ENCODE results near the gene TMEM127. TPM values are rescaled to one million over a fixed set of nuclear protein-coding genes. Genes with fewer than 3 reads are reported as not detected.

Gene TMEM127
- total RNA-seq, 1 experiment from 2014 or later: 49.1 TPM

DNA sequence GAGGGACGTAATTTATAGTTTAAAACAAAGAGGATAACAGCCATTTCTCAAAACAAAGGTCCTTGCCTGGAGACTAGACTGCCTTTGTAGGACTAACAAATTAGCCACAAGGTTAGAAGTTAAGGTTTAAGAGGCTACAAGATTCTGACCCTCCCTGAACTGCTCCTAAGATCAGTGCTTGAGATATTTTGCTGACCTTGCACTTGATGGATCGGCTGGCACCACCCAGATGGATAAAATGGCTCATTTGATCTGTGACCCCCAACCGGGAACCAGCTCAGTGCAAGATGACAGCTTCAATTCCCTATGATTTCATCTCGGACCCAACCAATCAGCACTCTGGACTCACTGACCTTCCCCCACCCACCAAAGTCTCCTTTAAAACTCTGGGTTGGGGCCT, 53.5 kb downstream of the TMEM127 start:
- Histone ChIP-seq H3K4me3 (ENCODE audit: low read depth, low read length) (no peak overlapping the region), H3K36me3 (ENCODE audit: control insufficient read depth, insufficient read depth, low read length) (peaks cover 2% of the 10 kb centered on the region; the same call in 1 of the 2 replicates), H3K4me1 (peaks cover 14% of the 10 kb centered on the region), H3K9me3 (no peaks in the 10 kb centered on the region), H3K27me3 (replicated peaks; ENCODE audit: control insufficient read depth, insufficient read depth, low read length) (no peaks in the 10 kb centered on the region)
- intact Hi-C loops (cut with micrococcal nuclease; ENCODE audit: unreplicated experiment): no loop called here
- Mint-ChIP-seq H3K4me1 (ENCODE audit: low read depth, unreplicated experiment) (peaks cover 12% of the 10 kb centered on the region), H3K27me3 (ENCODE audit: insufficient read depth, unreplicated experiment) (no peaks in the 10 kb centered on the region), H3K4me3 (ENCODE audit: unreplicated experiment) (no peak overlapping the region), H3K27ac (ENCODE audit: unreplicated experiment) (no peak overlapping the region), H3K36me3 (ENCODE audit: insufficient read depth, unreplicated experiment) (peaks cover 17% of the 10 kb centered on the region), H3K9me3 (ENCODE audit: unreplicated experiment) (no peaks in the 10 kb centered on the region)
- ChIA-PET POLR2A (no interaction called here), CTCF (no interaction called here)
- no TSS peak for BruUV-seq (replicated peaks)
- DNase-seq: no peak
- TF ChIP-seq, protein P1, sequence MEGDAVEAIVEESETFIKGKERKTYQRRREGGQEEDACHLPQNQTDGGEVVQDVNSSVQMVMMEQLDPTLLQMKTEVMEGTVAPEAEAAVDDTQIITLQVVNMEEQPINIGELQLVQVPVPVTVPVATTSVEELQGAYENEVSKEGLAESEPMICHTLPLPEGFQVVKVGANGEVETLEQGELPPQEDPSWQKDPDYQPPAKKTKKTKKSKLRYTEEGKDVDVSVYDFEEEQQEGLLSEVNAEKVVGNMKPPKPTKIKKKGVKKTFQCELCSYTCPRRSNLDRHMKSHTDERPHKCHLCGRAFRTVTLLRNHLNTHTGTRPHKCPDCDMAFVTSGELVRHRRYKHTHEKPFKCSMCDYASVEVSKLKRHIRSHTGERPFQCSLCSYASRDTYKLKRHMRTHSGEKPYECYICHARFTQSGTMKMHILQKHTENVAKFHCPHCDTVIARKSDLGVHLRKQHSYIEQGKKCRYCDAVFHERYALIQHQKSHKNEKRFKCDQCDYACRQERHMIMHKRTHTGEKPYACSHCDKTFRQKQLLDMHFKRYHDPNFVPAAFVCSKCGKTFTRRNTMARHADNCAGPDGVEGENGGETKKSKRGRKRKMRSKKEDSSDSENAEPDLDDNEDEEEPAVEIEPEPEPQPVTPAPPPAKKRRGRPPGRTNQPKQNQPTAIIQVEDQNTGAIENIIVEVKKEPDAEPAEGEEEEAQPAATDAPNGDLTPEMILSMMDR (IDR thresholded peaks at IDR 0.05; ENCODE audit: insufficient read depth in 1 of 2, low read depth in 1 of 2, low read length in 1 of 2, severe bottlenecking in 1 of 2, unreplicated experiment in 1 of 2): no peak

DNA sequence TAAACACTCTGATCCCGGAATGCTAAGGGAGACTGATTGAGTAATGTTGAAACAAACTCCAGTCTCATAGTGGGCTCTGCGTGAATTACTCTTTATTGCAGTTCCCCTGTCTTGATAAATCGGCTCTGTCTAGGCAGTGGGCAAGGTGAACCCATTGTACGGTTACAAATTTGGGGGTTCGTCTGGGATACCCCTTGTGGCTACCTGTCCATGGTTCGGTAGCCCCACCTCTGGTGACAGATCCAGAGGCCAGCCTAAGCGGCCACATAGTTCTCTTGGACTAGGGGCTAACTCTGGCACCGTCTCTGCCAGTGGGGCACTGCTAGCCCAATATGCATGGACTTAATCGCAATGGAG, 56.1 kb downstream of the TMEM127 start:
- Histone ChIP-seq H3K4me1 (peaks cover 30% of the 10 kb centered on the region), H3K9me3 (no peaks in the 10 kb centered on the region), H3K36me3 (ENCODE audit: control insufficient read depth, insufficient read depth, low read length) (peaks cover 2% of the 10 kb centered on the region; the same call in 1 of the 2 replicates), H3K4me3 (ENCODE audit: low read depth, low read length) (no peak overlapping the region; the same call in 1 of the 2 replicates), H3K27me3 (replicated peaks; ENCODE audit: control insufficient read depth, insufficient read depth, low read length) (no peaks in the 10 kb centered on the region)
- no peaks in the 10 kb centered on the region for H3K27me3 Mint-ChIP-seq (ENCODE audit: insufficient read depth, unreplicated experiment)
- H3K4me1 Mint-ChIP-seq (ENCODE audit: low read depth, unreplicated experiment): peaks cover 26% of the 10 kb centered on the region
- peak overlapping the region; percentile 80 for H3K27ac Mint-ChIP-seq (ENCODE audit: unreplicated experiment)
- peaks cover 30% of the 10 kb centered on the region for H3K36me3 Mint-ChIP-seq (ENCODE audit: insufficient read depth, unreplicated experiment)
- no peak for DNase-seq
- TF ChIP-seq, protein P1 (IDR thresholded peaks at IDR 0.05; ENCODE audit: insufficient read depth in 1 of 2, low read depth in 1 of 2, low read length in 1 of 2, severe bottlenecking in 1 of 2, unreplicated experiment in 1 of 2): no peak
- intact Hi-C loops (cut with micrococcal nuclease; ENCODE audit: unreplicated experiment): loop anchor here (2.0 kb wide), 1 partner anchor 65 kb away; the partner anchor contains the start of gene DUSP2
- H3K9me3 Mint-ChIP-seq (ENCODE audit: unreplicated experiment): no peaks in the 10 kb centered on the region
- BruUV-seq (replicated peaks): no TSS peak
- CTCF ChIA-PET: interaction anchor here (1.5 to 2.7 kb wide), 3 partner anchors 35 to 217 kb away, joined by 5 to 21 read pairs (median 9); no protein-coding TSS in a partner anchor
- POLR2A ChIA-PET: interaction anchor here (0.5 to 2.4 kb wide), 3 partner anchors 35 to 125 kb away, joined by 3 to 12 read pairs (median 4); no protein-coding TSS in a partner anchor
- peak overlapping the region; percentile 96 for H3K4me3 Mint-ChIP-seq (ENCODE audit: unreplicated experiment)

DNA sequence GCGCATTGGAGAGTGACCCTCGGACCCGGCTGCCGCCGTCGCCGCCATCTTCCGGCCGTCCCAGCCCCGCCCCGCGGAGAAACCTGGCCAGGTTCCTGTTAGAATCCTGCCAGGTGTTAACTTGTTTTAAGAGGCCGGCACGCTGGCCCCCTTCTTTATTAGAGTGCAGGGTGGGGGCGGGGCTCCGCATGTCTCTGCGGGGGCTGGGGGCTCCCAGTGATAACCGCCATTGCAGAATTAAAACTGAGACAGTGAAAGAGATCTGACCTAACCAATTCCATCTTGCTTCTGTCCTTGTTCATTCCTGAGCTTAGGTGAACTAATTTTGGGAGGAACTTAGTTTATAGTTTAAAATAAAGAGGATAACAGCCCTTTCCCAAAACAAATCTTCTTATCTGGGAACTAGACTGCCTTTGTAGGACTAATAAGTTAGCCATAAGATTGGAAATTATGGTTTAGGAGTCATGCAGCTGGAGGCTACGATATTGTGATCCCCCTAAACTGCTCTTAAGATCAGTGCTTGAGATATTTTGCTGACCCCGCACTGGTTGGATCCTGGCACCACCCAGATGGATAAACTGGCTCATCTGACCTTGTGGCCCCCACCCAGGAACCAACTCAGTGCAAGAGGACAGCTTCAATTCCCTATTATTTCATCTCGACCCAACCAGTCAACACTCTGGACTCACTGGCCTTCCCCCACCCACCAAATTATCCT, 56.6 kb downstream of the TMEM127 start:
- H3K9me3 ChIP-seq: no peaks in the 10 kb centered on the region
- peaks cover 2% of the 10 kb centered on the region; the same call in 1 of the 2 replicates for H3K36me3 ChIP-seq (ENCODE audit: control insufficient read depth, insufficient read depth, low read length)
- peak overlapping the region; percentile 80 for H3K27ac Mint-ChIP-seq (ENCODE audit: unreplicated experiment)
- peaks cover 30% of the 10 kb centered on the region for H3K4me1 ChIP-seq
- peaks cover 28% of the 10 kb centered on the region for H3K4me1 Mint-ChIP-seq (ENCODE audit: low read depth, unreplicated experiment)
- TF ChIP-seq, protein P1 (IDR thresholded peaks at IDR 0.05; ENCODE audit: insufficient read depth in 1 of 2, low read depth in 1 of 2, low read length in 1 of 2, severe bottlenecking in 1 of 2, unreplicated experiment in 1 of 2): no peak
- ChIA-PET POLR2A (interaction anchor here (0.5 to 2.4 kb wide), 10 partner anchors 8 to 126 kb away, joined by 3 to 12 read pairs (median 3); no protein-coding TSS in a partner anchor), CTCF (interaction anchor here (0.7 to 2.7 kb wide), 8 partner anchors 22 to 345 kb away, joined by 3 to 21 read pairs (median 3); partner anchors contain the start of genes ASTL and DUSP2)
- TSS peak; percentile 58 for BruUV-seq (replicated peaks)
- H3K9me3 Mint-ChIP-seq (ENCODE audit: unreplicated experiment): no peaks in the 10 kb centered on the region
- H3K4me3 Mint-ChIP-seq (ENCODE audit: unreplicated experiment): peak overlapping the region; percentile 96
- DNase-seq: no peak
- intact Hi-C loops (cut with micrococcal nuclease; ENCODE audit: unreplicated experiment): loop anchor here (2.0 kb wide), 1 partner anchor 64 kb away; the partner anchor contains the start of gene DUSP2
- H3K4me3 ChIP-seq (ENCODE audit: low read depth, low read length): peak overlapping the region; percentile 28
- H3K27me3 Mint-ChIP-seq (ENCODE audit: insufficient read depth, unreplicated experiment): no peaks in the 10 kb centered on the region
- no peaks in the 10 kb centered on the region for H3K27me3 ChIP-seq (replicated peaks; ENCODE audit: control insufficient read depth, insufficient read depth, low read length)
- peaks cover 31% of the 10 kb centered on the region for H3K36me3 Mint-ChIP-seq (ENCODE audit: insufficient read depth, unreplicated experiment)

Data from Caco-2 (cell line).